H9 (cell line): ENCODE data around the gene KCNK13. TPM values are rescaled to one million over a fixed set of nuclear protein-coding genes. Genes with fewer than 3 reads are reported as not detected.

ENCODE experiments used
- DNase-seq: peaks from one replicate; pipeline ENCODE4 v3.0.0-alpha.2; 2017
- H2AFZ ChIP-seq: one replicate; pipeline ENCODE4 v1.6.1; 2013; ENCODE audit warnings: mild to moderate bottlenecking, low read length, control low read depth, moderate library complexity
- H2AK5ac ChIP-seq: 2 replicates; pipeline ENCODE4 v1.6.1; 2013; ENCODE audit warnings: low read length, control low read depth, mixed read lengths; ENCODE audit not compliant: insufficient read length
- H2BK120ac ChIP-seq: one replicate; pipeline ENCODE4 v1.6.1; 2013; ENCODE audit warnings: low read depth, mild to moderate bottlenecking, low read length, control low read depth, inconsistent platforms; ENCODE audit not compliant: poor library complexity, severe bottlenecking
- H2BK12ac ChIP-seq: 2 replicates; pipeline ENCODE4 v1.6.1; 2013; ENCODE audit warnings: low read length, control low read depth, mixed read lengths, low read depth; ENCODE audit not compliant: insufficient read length
- H2BK15ac ChIP-seq: 2 replicates; pipeline ENCODE4 v1.6.1; 2013; ENCODE audit warnings: low read depth, low read length, control low read depth
- H2BK20ac ChIP-seq: one replicate; pipeline ENCODE4 v1.6.1; 2013; ENCODE audit warnings: low read depth, mild to moderate bottlenecking, low read length, control low read depth, inconsistent platforms; ENCODE audit not compliant: poor library complexity, severe bottlenecking
- H2BK5ac ChIP-seq: 2 replicates; pipeline ENCODE4 v1.6.1; 2013; ENCODE audit warnings: low read length, control low read depth, mixed read lengths; ENCODE audit not compliant: insufficient read length
- H3K14ac ChIP-seq: 2 replicates; pipeline ENCODE4 v1.6.1; 2013; ENCODE audit warnings: low read length, control low read depth; ENCODE audit not compliant: insufficient read depth
- H3K18ac ChIP-seq: 2 replicates; pipeline ENCODE4 v1.6.1; 2013; ENCODE audit warnings: low read depth, mild to moderate bottlenecking, mixed read lengths, low read length, control low read depth; ENCODE audit not compliant: insufficient read length
- H3K23ac ChIP-seq: 2 replicates; pipeline ENCODE4 v1.6.1; 2013; ENCODE audit warnings: low read length, control low read depth, mixed read lengths, low read depth; ENCODE audit not compliant: insufficient read length
- H3K23me2 ChIP-seq: 2 replicates; pipeline ENCODE4 v1.6.1; 2013; ENCODE audit warnings: low read depth, mild to moderate bottlenecking, mixed read lengths, low read length, control low read depth; ENCODE audit not compliant: insufficient read length, poor library complexity, severe bottlenecking
- H3K27ac ChIP-seq: 2 replicates; pipeline ENCODE4 v1.5.1; 2013; ENCODE audit warnings: low read length, control low read depth, mixed read lengths, low read depth; ENCODE audit not compliant: insufficient read length
- H3K27me3 ChIP-seq: 2 replicates; pipeline ENCODE4 v1.6.1; 2013; ENCODE audit warnings: low read length, control low read depth, inconsistent platforms; ENCODE audit not compliant: insufficient read depth
- H3K4ac ChIP-seq: 2 replicates; pipeline ENCODE4 v1.6.1; 2013; ENCODE audit warnings: low read depth, mild to moderate bottlenecking, control low read depth, inconsistent platforms, low read length, moderate library complexity
- H3K4me1 ChIP-seq: 2 replicates; pipeline ENCODE4 v1.6.1; 2013; ENCODE audit warnings: low read length, control low read depth, inconsistent platforms; ENCODE audit not compliant: insufficient read depth
- H3K4me2 ChIP-seq: 2 replicates; pipeline ENCODE4 v1.6.1; 2013; ENCODE audit warnings: low read length, control low read depth, mixed read lengths; ENCODE audit not compliant: insufficient read length, insufficient read depth
- H3K56ac ChIP-seq: 2 replicates; pipeline ENCODE4 v1.6.1; 2013; ENCODE audit warnings: low read depth, mild to moderate bottlenecking, mixed read lengths, low read length, control low read depth; ENCODE audit not compliant: insufficient read length
- H3K79me1 ChIP-seq: 2 replicates; pipeline ENCODE4 v1.6.1; 2013; ENCODE audit warnings: low read depth, mild to moderate bottlenecking, moderate library complexity, low read length, control low read depth, inconsistent platforms; ENCODE audit not compliant: insufficient read depth, poor library complexity, severe bottlenecking
- H3K79me2 ChIP-seq: 2 replicates; pipeline ENCODE4 v1.6.1; 2013; ENCODE audit warnings: low read length, control low read depth, inconsistent platforms; ENCODE audit not compliant: insufficient read depth
- H3K9ac ChIP-seq: 2 replicates; pipeline ENCODE4 v1.6.1; 2013; ENCODE audit warnings: low read length, control low read depth, mixed read lengths; ENCODE audit not compliant: insufficient read length; ENCODE audit errors: extremely low read depth
- H3K9me3 ChIP-seq: one replicate; pipeline ENCODE4 v1.6.1; 2013; ENCODE audit warnings: low read depth, low read length, inconsistent platforms; ENCODE audit not compliant: control insufficient read depth
- H3T11ph ChIP-seq: one replicate; pipeline ENCODE4 v1.6.1; 2013; ENCODE audit warnings: mild to moderate bottlenecking, low read length, control low read depth, inconsistent platforms
- H4K20me1 ChIP-seq: one replicate; pipeline ENCODE4 v1.6.1; 2013; ENCODE audit not compliant: control insufficient read depth, insufficient read length, insufficient read depth
- H4K5ac ChIP-seq: 2 replicates; pipeline ENCODE4 v1.6.1; 2013; ENCODE audit warnings: low read depth, mild to moderate bottlenecking, mixed read lengths, low read length, control low read depth; ENCODE audit not compliant: insufficient read length
- H4K8ac ChIP-seq: replicated peaks from 2 replicates; pipeline ENCODE4 v1.6.1; 2013; ENCODE audit warnings: low read length, control low read depth, mixed read lengths, low read depth; ENCODE audit not compliant: insufficient read length
- H4K91ac ChIP-seq: 2 replicates; pipeline ENCODE4 v1.6.1; 2013; ENCODE audit warnings: low read depth, mild to moderate bottlenecking, moderate library complexity, mixed read lengths, low read length, control low read depth; ENCODE audit not compliant: insufficient read length
- H3K27ac Mint-ChIP-seq, 3 experiments: 2 replicates in 2 of 3; 3 replicates in 1 of 3; pipeline ENCODE4 v1.8.0; 2020 to 2021; ENCODE audit warnings: mixed read lengths in 3 of 3, mild to moderate bottlenecking in 1 of 3, moderate library complexity in 1 of 3
- H3K27me3 Mint-ChIP-seq: 2 replicates; pipeline ENCODE4 v1.8.0; 2021; ENCODE audit warnings: low read depth, mild to moderate bottlenecking, moderate library complexity, mixed read lengths
- H3K36me3 Mint-ChIP-seq, 3 experiments: 2 replicates in 2 of 3; 3 replicates in 1 of 3; pipeline ENCODE4 v1.8.0; 2020 to 2021; ENCODE audit warnings: low read depth in 3 of 3, mixed read lengths in 3 of 3; ENCODE audit not compliant: insufficient read depth in 1 of 3
- H3K4me1 Mint-ChIP-seq, 2 experiments: 2 replicates each; pipeline ENCODE4 v1.8.0; 2020; ENCODE audit warnings: mixed read lengths in 2 of 2
- H3K4me3 Mint-ChIP-seq, 2 experiments: 2 replicates in 1 of 2; 3 replicates in 1 of 2; pipeline ENCODE4 v1.8.0; 2020 to 2021; ENCODE audit warnings: mild to moderate bottlenecking in 2 of 2, mixed read lengths in 2 of 2, moderate library complexity in 1 of 2
- H3K9me3 Mint-ChIP-seq, 2 experiments: 2 replicates in 1 of 2; 3 replicates in 1 of 2; pipeline ENCODE4 v1.8.0; 2020; ENCODE audit warnings: mild to moderate bottlenecking in 2 of 2, mixed read lengths in 2 of 2, moderate library complexity in 1 of 2
- CTCF ChIP-seq: fragments of 200-600 bp; sonication (generic); conservative IDR thresholded peaks from 3 replicates; pipeline ENCODE4 v1.8.0; 2021; ENCODE audit warnings: antibody characterized with exemption, mild to moderate bottlenecking
- WGBS: extraction: QIAGEN DNeasy Blood & Tissue Kit; methylation state at CpG from one replicate; pipeline ENCODE4 v1.1.7; 2013; ENCODE audit warnings: missing lambda C conversion rate, low lambda C conversion rate, mixed read lengths; ENCODE audit not compliant: insufficient read length; ENCODE audit errors: extremely low coverage; 5-methylcytosine and 5-hydroxymethylcytosine counted together
- total RNA-seq: library from RNA; stranded (reverse); gene quantifications from 2 replicates; pipeline ENCODE4 v1.2.1, GENCODE V29; 2021

The KCNK13 gene
- total RNA-seq, 1 experiment from 2014 or later = 0.39 TPM

GRCh38 chr14:90188588-90188987 lies 126.8 kb downstream of the KCNK13 start:
- no peak for TF ChIP-seq CTCF
- no peak overlapping the region for H2BK12ac ChIP-seq
- H3K4me2 ChIP-seq = no peak overlapping the region
- no peak overlapping the region for H2BK120ac ChIP-seq
- no peak overlapping the region for H3K23ac ChIP-seq
- no peak overlapping the region for H3K27ac Mint-ChIP-seq
- no CpG with 5 or more reads among the region's 2 CpGs for WGBS
- no peak overlapping the region for H3K56ac ChIP-seq
- no peaks in the 10 kb centered on the region for H3K23me2 ChIP-seq
- H3K4me1 Mint-ChIP-seq = no peaks in the 10 kb centered on the region
- H2AFZ ChIP-seq = no peak overlapping the region
- no peak overlapping the region for H3K27ac ChIP-seq
- H3K36me3 Mint-ChIP-seq = 0 out of 7 replicates have a peak, but pooled peaks cover 0 to 5% (median 0%) of the 10 kb centered on the region in 3 experiments
- H3K79me2 ChIP-seq = no peaks in the 10 kb centered on the region
- H2BK5ac ChIP-seq = no peak overlapping the region
- no peak overlapping the region for H2BK15ac ChIP-seq
- H2BK20ac ChIP-seq = no peak overlapping the region
- no peak overlapping the region for H4K91ac ChIP-seq
- H3K4ac ChIP-seq = no peak overlapping the region
- no peak overlapping the region for H3T11ph ChIP-seq
- H3K14ac ChIP-seq = no peak overlapping the region
- no peak overlapping the region for H4K5ac ChIP-seq
- H3K27me3 Mint-ChIP-seq = peaks cover 16% of the 10 kb centered on the region
- H4K20me1 ChIP-seq = no peaks in the 10 kb centered on the region
- no peaks in the 10 kb centered on the region for H3K9me3 ChIP-seq
- peaks cover 6 to 7% of the 10 kb centered on the region in 2 experiments; a peak in 4 of 5 replicates for H3K9me3 Mint-ChIP-seq
- H2AK5ac ChIP-seq = no peak overlapping the region
- no peaks in the 10 kb centered on the region for H3K79me1 ChIP-seq
- H3K4me3 Mint-ChIP-seq = no peak overlapping the region
- DNase-seq = no peak
- no peaks in the 10 kb centered on the region for H3K4me1 ChIP-seq
- H3K27me3 ChIP-seq = no peaks in the 10 kb centered on the region
- H4K8ac ChIP-seq = no peak overlapping the region
- no peak overlapping the region for H3K18ac ChIP-seq
- no peak overlapping the region for H3K9ac ChIP-seq
